Hepatocyte (in vitro differentiated cells): ENCODE data around the gene TMA16. TPM values are rescaled to one million over a fixed set of nuclear protein-coding genes. Genes with fewer than 3 reads are reported as not detected.

ENCODE experiments used
- DNase-seq: peaks from one replicate; pipeline ENCODE4 v3.0.0-alpha.2; 2016; ENCODE audit warnings: low spot score
- H2AFZ ChIP-seq: fragments of 200-600 bp; sonication (generic); 2 replicates; pipeline ENCODE4 v1.6.0; 2016; ENCODE audit warnings: antibody characterized with exemption, mild to moderate bottlenecking
- H3K27ac ChIP-seq: fragments of 200-600 bp; sonication (generic); 2 replicates; pipeline ENCODE4 v1.5.1; 2016; ENCODE audit warnings: mild to moderate bottlenecking
- H3K27me3 ChIP-seq: fragments of 200-600 bp; sonication (generic); 2 replicates; pipeline ENCODE4 v1.6.1; 2016
- H3K36me3 ChIP-seq: fragments of 200-600 bp; sonication (generic); replicated peaks from 2 replicates; pipeline ENCODE4 v1.5.1; 2016; ENCODE audit warnings: low read depth; ENCODE audit not compliant: insufficient read depth
- H3K4me1 ChIP-seq: fragments of 200-600 bp; sonication (generic); 2 replicates; pipeline ENCODE4 v1.5.1; 2016; ENCODE audit warnings: mild to moderate bottlenecking, moderate library complexity; ENCODE audit not compliant: insufficient read depth
- H3K4me2 ChIP-seq: fragments of 200-600 bp; sonication (generic); 2 replicates; pipeline ENCODE4 v1.6.0; 2016
- H3K4me3 ChIP-seq: fragments of 200-600 bp; sonication (generic); 2 replicates; pipeline ENCODE4 v1.5.1; 2016; ENCODE audit warnings: mild to moderate bottlenecking
- H3K79me2 ChIP-seq: fragments of 200-600 bp; sonication (generic); 2 replicates; pipeline ENCODE4 v1.6.0; 2017; ENCODE audit warnings: mild to moderate bottlenecking
- H3K9me2 ChIP-seq: fragments of 200-600 bp; sonication (generic); replicated peaks from 2 replicates; pipeline ENCODE4 v1.6.0; 2017; ENCODE audit warnings: mild to moderate bottlenecking; ENCODE audit not compliant: insufficient read depth
- H3K9me3 ChIP-seq: fragments of 200-600 bp; sonication (generic); 2 replicates; pipeline ENCODE4 v1.5.1; 2016; ENCODE audit warnings: low read depth, mild to moderate bottlenecking
- H4K20me1 ChIP-seq: fragments of 200-600 bp; sonication (generic); 2 replicates; pipeline ENCODE4 v1.6.0; 2016; ENCODE audit warnings: mild to moderate bottlenecking; ENCODE audit not compliant: insufficient read depth, poor library complexity, severe bottlenecking
- CTCF ChIP-seq: fragments of 200-600 bp; sonication (generic); IDR thresholded peaks from 2 replicates; pipeline ENCODE4 v1.5.1; 2016; ENCODE audit warnings: antibody characterized with exemption, mild to moderate bottlenecking; ENCODE audit not compliant: poor library complexity
- EZH2 ChIP-seq: fragments of 200-600 bp; sonication (generic); IDR thresholded peaks from 2 replicates; pipeline ENCODE4 v1.6.1; 2016; ENCODE audit warnings: antibody characterized with exemption, mild to moderate bottlenecking, borderline replicate concordance
- EZH2phosphoT487 ChIP-seq: fragments of 200-600 bp; sonication (generic); IDR thresholded peaks from one replicate; pipeline ENCODE4 v1.6.1; 2018; ENCODE audit warnings: antibody characterized with exemption, mild to moderate bottlenecking, low read depth, moderate library complexity; ENCODE audit not compliant: unreplicated experiment, severe bottlenecking
- WGBS: methylation state at CpG from one replicate; pipeline ENCODE4 v1.1.6; 2016; ENCODE audit warnings: low lambda C conversion rate; ENCODE audit errors: missing lambda C conversion rate; 5-methylcytosine and 5-hydroxymethylcytosine counted together
- polyA plus RNA-seq: library from polyadenylated mRNA; unstranded; fragments of >200 nt; fragmentation: Nextera tagmentation; extraction: Ambion mirVana; gene quantifications from 2 replicates; pipeline ENCODE4 v1.2.1, GENCODE V29; 2016
- total RNA-seq: library from RNA; depleted of rRNA; stranded (reverse); fragments of >200 nt; gene quantifications from 2 replicates; pipeline ENCODE4 v1.2.3, GENCODE V29; 2014

The TMA16 gene
- total and polyA plus RNA-seq, 2 experiments from 2014 or later: 10.9 to 24.9 TPM

- H3K9me3 ChIP-seq: no peaks in the 10 kb centered on the region
Observed at GRCh38 chr4:163493643-163494359, 689 bp upstream of the TMA16 start.

GRCh38 chr4:163495900-163496299 is 1.4 kb downstream of the TMA16 start:
- 14% methylated on average over 1 of the region's 1 CpG for WGBS
- Histone ChIP-seq H3K4me2 (peak overlapping the region; percentile 88), H3K79me2 (peaks cover 56% of the 10 kb centered on the region), H3K36me3 (no peaks in the 10 kb centered on the region), H4K20me1 (peaks cover 3% of the 10 kb centered on the region), H3K9me3 (no peaks in the 10 kb centered on the region), H2AFZ (peak overlapping the region; percentile 79), H3K27ac (peak overlapping the region; percentile 95), H3K9me2 (no peaks in the 10 kb centered on the region), H3K27me3 (no peaks in the 10 kb centered on the region), H3K4me3 (peak overlapping the region; percentile 61), H3K4me1 (peaks cover 5% of the 10 kb centered on the region)
- no peak for TF ChIP-seq CTCF
- TF ChIP-seq EZH2: no peak
- TF ChIP-seq EZH2phosphoT487: no peak
- DNase-seq: no peak

More at GRCh38 chr4:163493643-163494359, 689 bp upstream of the TMA16 start:
- 61% methylated on average over 20 of the region's 28 CpGs for WGBS
- H3K4me1 ChIP-seq: peaks cover 5% of the 10 kb centered on the region
- H3K9me2 ChIP-seq: no peaks in the 10 kb centered on the region
- H3K4me2 ChIP-seq: peak overlapping the region; percentile 88
- H4K20me1 ChIP-seq: peaks cover 3% of the 10 kb centered on the region
- no peaks in the 10 kb centered on the region for H3K27me3 ChIP-seq
- H2AFZ ChIP-seq: peak overlapping the region; percentile 79
- TF ChIP-seq EZH2phosphoT487 (no peak), CTCF (no peak), EZH2 (no peak)
- H3K4me3 ChIP-seq: peak overlapping the region; percentile 61
- peak overlapping the region; percentile 95 for H3K27ac ChIP-seq
- H3K79me2 ChIP-seq: peaks cover 35% of the 10 kb centered on the region
- H3K36me3 ChIP-seq: no peaks in the 10 kb centered on the region
- no peak for DNase-seq

GRCh38 chr4:163500586-163500985 is 6.1 kb downstream of the TMA16 start:
- peaks cover 13% of the 10 kb centered on the region for H4K20me1 ChIP-seq
- no peaks in the 10 kb centered on the region for H3K27me3 ChIP-seq
- no peak overlapping the region for H3K4me3 ChIP-seq
- H3K4me2 ChIP-seq: no peak overlapping the region
- TF ChIP-seq EZH2phosphoT487: no peak
- TF ChIP-seq CTCF: no peak
- TF ChIP-seq EZH2: no peak
- WGBS: 82% methylated on average over 1 of the region's 1 CpG
- H3K79me2 ChIP-seq: peaks cover 97% of the 10 kb centered on the region
- no peaks in the 10 kb centered on the region for H3K9me3 ChIP-seq
- DNase-seq: no peak
- peaks cover 5% of the 10 kb centered on the region for H3K4me1 ChIP-seq
- no peaks in the 10 kb centered on the region for H3K36me3 ChIP-seq
- H3K9me2 ChIP-seq: no peaks in the 10 kb centered on the region
- no peak overlapping the region for H3K27ac ChIP-seq
- no peak overlapping the region for H2AFZ ChIP-seq
